Panc1 (cell line): ENCODE data around the gene RILPL2.

ENCODE experiments used
- CTCF ChIP-seq: fragments of 450-650 bp; IDR thresholded peaks from 2 replicates; pipeline ENCODE4 v1.5.1; 2017; ENCODE audit warnings: mild to moderate bottlenecking
- REST ChIP-seq, 2 experiments: IDR thresholded peaks; 2 replicates each; pipeline ENCODE4 v1.6.1; 2011 to 2012; ENCODE audit warnings: low read depth in 2 of 2, control low read depth in 1 of 2, low read length in 1 of 2, mild to moderate bottlenecking in 1 of 2, moderate library complexity in 1 of 2; ENCODE audit not compliant: insufficient read depth in 1 of 2
- SIN3A ChIP-seq: IDR thresholded peaks from 2 replicates; pipeline ENCODE4 v1.6.1; 2012; ENCODE audit warnings: low read depth, mild to moderate bottlenecking, low read length, moderate library complexity, borderline replicate concordance; ENCODE audit not compliant: insufficient read depth
- TCF7L2 ChIP-seq: IDR thresholded peaks from 2 replicates; pipeline ENCODE4 v1.6.1; 2011; ENCODE audit warnings: mild to moderate bottlenecking, low read depth, low read length, inconsistent platforms

- TF ChIP-seq CTCF (no peak), REST (IDR thresholded peaks at IDR 0.05; ENCODE audit: insufficient read depth in 1 of 2, low read depth in 2 of 2, low read length in 1 of 2) (no peak), SIN3A (no peak), TCF7L2 (no peak)
Observed at GRCh38 chr12:123475246-123475703, 38.8 kb upstream of the RILPL2 start.
